ENCODE measurements around the gene KLK8.
"Not testable (repeated sequence)": the region's sequence is repeated elsewhere in the genome, so short reads cannot be mapped to it uniquely, and the experiment has no call there.

Gene KLK8

DNA sequence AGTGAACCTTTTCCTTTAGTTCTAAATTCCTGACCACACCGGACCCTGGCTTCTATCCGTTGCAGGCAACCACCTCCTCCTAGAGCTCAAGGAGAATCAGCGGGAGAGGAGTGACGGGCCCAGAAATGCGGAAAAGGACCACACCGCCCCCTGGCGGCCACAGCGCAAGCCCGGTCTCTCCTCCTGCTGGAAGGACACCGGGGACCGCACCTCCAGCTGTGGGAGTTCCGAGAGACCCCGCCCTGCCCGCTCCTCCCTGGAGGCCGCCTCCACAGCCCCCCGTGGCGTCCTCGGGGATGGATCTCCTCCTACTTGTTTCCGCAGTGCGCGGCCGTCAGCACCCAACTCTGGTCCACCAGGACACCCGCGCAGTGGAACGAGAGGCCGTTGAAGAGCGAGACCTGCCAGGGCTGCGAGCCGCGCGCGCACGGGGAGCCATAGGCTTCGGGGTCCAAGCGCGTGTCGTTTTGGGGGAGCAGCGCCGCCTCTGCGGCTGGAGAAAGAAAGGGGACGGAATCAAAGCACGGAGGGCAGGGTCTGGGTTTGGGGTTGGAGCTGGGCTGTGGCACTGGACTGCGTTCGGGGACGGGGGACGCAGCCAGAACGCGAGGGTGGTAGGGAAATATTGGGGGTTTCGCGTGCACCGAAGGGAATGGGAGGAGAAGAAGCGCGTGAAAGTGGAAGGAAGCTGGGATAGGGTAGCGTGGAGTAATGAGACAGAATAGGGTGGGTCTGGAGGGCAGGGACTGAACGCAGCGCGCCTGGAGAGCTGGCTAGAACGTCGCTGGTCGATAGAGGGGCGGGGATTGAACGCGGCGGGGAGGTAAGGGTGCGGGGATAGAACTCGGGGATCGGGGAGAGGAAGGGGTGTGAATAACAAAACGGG, 15.6 kb upstream of the KLK8 start:
- DNase-seq (ENCODE audit: low spot score), result peak; percentile 13

DNA sequence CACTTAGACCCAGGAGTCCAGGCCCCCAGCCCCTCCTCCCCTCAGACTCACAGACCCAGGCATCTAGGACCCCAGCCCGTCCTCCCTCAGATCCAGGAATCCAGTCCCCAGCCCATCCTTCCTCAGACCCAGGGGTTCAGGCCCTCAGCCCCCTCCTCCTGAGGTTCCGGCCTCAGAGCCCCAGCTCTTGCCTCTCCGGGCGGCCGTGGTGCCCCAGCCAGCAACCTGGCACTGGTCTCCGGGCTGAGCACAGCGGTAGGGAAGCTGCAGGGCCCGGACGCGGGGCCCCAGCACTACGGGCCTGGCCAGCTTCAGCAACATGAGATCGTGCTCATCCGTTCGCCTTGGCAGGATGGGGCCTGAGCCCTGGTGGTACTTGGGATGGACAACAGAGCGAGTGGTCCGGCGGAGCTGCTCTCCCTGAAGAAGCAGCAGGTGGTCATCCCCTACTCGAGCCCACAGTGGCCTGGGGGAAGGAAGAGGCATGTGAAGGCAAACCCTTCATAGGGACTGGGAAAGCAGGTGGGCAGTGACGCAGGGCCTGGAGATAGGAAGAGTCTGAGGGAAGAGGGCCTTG, 14.4 kb upstream of the KLK8 start:
- DNase-seq (ENCODE audit: low spot score), result no peak

DNA sequence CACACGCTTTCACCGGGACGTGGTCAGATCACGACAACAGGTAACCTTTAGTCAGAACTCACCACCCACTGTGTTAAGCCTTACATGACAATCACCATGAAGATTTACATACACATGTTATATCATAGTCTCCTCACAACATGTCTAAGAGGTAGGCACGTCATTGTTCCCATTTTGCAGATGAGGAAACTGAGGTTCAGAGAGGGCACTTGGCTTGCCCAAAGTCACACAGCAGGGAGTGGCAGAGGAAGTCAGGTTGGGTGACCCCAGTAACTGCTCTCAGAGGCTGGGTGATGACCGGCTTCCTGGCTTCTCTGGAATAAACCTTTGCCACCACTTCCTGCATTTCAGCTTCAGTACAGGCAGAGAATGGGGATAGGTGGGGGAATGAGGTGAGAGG, 12.8 kb upstream of the KLK8 start:
- no peak for DNase-seq (ENCODE audit: low spot score)

DNA sequence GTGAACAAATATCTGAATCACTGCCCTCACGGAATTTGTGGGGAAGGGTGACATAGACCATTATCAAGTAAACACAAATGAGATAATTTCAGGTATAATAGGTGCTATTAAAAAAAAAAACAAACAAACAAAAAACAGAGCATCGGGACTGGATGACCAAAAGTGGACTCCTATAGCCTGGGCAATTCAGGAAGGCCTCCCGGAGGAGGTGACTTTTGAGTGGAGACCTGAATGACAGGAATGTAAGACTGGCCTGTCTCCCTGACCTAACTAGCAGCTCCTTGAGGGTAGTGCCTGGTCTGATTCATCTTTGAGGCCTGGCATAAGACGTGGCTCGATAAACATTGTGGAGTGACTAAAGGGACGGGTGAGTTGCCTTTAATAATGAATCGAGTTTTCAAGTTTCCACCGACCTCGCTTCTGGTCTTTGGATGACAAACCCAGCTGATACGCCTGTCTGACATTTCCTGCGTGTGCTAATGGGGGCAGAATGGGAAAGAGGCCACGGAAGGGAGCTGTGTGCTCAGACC, 11.3 kb upstream of the KLK8 start:
- DNase-seq (ENCODE audit: low spot score), result no peak

DNA sequence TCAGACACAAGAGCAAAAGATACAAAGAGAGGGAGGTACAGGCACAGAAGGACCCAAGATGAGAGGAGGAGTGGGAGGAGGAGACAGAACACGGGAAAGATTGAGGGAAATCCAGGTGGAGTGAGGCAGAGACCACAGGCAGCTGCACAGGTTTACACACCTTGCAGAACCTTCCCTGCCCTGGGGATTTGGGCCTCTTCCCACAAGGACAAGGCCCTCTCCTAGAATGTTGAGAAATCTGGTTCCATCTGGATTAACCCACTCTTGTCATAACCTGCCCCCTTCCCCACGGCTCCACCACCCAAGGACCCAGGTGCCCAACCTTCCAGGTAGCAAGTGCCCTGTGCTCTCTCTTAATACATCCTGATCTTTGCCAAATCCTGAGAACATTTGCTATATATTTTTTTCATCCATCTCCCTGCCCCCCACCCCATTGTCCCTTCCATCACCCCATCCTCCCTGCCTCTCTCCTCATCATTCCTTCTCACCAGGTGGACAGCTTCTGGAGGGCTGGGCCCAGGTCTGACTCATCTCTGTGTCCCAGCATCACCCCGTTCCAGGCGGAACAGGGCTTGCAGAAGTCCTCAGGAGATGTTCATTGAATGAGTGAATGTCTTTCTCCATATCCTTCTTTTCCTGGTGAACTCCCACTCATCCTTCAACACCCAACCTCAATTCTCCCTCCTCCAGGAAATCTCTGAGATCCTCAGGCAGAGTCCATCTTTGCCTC, 8.8 kb upstream of the KLK8 start:
- no peak for DNase-seq (ENCODE audit: low spot score)

DNA sequence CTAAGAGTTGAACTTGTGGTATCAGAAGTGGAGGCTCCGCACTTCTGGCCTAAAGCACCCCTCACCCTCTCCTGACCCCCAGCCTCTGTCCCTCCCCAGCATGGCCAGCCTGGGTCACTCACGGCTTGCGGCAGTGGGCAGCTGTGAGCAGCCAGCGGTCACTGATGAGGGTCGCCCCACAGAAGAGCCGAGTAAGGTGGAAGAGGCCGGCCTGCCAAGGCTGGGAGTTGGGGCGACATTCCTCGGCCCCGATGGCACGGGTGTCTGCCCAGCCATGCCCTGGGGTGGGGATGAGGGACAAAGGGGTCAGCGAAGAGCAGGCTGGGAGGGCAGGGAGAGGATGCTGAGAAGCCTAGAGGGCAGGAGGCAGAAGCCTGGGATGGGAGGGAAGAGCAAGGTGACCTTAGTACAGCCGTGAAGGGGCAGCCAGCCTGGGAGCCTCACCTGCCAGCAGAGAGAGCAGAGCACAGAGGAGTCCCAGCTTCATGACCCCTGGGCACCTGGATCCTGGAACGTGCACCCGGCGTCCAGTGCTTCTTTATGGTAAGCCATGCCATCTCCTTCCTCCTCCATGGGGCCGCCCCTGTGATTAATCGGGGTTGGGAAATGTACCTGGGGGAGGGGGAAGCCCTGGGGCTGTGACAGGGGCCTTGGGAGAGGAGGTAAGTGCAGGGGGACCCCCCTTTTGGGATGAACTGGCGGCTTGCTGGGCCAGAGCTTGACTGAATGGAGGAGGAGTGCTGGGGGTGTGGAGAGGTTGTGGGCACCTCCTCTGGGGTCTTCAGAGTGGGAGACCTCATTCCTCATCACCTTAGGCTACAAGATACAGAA, 7.9 kb upstream of the KLK8 start:
- DNase-seq (ENCODE audit: low spot score), result no peak

DNA sequence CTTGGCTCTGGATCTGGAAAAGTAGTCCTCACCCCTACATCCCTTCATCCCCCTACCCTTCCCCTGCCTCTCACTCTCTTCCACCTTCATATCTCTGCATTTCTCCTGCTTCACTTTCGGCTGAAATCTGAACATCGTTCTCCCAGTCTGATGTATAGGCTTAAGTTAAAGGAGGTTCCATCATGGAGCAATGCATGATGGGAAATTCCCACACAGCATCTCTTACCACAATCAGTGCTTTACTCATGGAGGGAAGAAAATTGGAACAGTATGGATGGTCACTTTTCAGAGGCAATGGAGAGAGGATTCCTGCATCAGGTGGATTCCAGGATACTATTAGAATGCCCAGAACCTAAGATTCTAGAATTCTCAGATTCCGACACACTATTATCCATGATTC, 6.1 kb upstream of the KLK8 start:
- no peak for DNase-seq (ENCODE audit: low spot score)

DNA sequence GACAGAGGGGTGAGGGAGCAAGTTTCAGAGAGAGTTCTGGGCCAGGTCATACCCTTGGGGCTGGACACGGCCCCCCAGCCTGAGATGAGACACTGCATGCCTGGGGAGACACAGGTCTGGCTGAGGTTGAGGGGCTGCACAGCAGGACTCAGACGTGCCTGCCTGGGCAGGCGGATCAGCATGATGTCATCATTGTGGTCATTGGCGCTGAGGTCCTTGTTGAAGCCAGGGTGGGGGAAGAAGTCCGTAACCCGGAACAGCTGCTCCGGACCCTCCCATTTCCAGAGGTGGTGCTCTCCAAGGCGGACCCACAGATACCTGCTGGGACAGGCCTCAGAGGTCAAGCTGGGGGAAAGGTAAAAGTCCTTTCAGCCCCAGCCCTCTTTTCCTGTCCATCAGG, 5.0 kb upstream of the KLK8 start:
- DNase-seq (ENCODE audit: low spot score), result no peak

DNA sequence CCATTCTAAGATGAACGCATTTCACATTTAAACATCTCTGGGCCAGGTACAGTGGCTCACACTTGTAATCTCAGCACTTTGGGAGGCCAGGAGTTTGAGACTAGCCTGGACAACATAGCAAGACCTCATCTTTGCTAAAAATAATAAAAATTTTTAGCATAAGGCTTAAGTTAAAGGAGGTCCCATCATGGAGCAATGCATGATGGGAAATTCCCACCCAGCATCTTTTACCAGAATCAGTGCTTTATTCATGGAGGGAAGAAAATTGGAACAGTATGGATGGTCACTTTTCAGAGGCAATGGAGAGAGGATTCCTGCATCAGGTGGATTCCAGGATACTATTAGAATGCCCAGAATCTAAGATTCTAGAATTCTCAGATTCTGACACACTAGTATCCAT, 3.8 kb upstream of the KLK8 start:
- no peak for DNase-seq (ENCODE audit: low spot score)

DNA sequence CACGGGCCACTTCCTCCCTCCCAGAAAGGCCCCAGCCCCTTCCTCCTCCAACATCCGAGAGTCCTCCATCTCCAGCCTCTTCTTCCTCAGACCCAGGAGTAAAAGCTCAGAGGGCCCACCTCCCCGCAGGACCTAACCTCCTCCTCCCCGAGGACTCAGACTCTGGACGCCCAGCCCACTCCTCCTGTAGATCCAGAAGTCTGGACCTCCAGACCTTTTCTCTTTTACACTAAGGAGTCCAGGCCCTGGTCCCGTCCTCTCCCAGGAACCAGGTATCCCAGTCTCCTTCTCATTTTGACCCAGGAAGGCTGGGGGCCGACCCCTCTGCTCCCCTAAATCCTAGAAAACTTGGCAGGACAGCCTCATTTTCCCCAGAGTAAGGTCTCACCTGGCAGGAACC, 1.9 kb upstream of the KLK8 start:
- DNase-seq (ENCODE audit: low spot score), result no peak

DNA sequence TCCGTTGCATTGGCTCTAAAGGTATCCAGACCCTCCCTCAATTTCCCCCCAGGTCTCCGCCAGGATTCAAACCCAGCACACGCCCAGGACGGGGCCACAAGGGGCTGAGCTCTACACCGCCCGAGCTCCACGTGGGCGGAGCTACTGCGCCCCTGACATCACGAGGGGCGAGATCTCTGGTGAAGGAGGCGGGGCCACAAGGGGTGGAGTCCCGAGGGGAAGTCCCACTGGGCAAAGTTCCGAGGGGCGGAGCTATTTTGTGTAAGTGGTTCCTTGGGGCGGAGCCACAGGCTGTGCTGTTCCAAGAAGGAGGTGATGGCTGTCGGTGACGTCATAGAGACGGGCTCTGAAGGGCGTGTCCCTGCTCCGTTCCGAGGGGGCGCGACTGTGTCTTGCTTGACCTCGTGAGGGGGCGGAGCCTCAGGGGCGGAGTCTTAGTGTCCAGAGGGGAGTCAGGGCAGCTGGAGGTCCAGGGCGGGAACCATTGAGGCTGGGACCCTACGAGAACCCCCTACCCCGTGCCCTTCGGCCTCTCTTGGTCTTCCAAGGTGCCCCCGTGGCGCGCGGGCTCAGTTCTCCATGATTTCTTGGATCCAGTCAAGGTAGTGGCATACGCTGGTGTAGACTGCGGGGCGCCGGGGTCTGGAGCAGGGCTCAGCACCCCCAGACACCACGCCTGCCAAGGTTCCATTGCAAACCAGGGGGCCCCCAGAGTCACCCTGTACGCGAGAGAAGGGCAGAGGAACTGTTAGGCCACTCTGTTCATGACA, 1.3 kb upstream of the KLK8 start:
- no peak for DNase-seq (ENCODE audit: low spot score)

DNA sequence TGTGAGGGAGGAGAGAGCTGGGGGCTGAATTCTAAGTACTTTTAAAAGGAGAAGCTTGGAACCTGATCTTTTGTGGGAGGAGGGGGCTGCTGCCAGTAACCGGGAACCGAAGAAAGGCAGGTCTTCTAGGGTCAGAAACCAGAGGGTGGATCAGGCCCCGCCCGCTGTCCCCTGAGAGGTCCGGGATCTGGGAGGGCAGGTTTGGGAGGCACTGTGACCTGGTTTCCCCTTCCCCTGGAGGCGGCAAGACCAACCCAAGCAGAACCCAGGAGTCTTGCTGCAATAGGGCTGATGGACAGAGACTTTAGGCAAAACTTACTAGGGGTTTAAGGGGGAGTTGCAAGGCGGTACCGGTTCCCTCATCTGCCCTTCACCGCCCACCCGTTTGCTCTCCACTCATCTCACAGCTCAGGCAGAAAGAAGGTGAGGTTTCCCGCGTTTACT, 707 bp upstream of the KLK8 start:
- no peak for DNase-seq (ENCODE audit: low spot score)

DNA sequence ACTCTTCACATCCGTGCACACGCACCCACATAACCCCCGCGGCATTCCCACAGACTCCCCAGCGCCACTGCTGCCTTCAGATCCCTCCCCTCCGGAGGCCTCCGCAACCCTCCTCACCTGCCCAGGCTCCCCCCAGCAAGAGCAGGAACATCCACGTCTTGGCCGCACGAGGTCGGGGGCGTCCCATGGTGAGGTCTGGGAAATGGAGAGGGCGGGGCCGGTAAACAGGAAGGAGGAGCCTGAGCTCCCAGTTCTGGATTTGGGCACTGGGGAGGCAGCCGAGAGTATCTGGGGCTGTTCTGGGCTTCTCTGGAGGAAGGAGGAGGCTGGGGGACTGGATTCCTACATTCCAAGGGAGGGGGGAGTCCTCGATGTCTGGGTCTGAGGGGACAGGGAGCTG, 423 bp downstream of the KLK8 start:
- no peak for DNase-seq (ENCODE audit: low spot score)

DNA sequence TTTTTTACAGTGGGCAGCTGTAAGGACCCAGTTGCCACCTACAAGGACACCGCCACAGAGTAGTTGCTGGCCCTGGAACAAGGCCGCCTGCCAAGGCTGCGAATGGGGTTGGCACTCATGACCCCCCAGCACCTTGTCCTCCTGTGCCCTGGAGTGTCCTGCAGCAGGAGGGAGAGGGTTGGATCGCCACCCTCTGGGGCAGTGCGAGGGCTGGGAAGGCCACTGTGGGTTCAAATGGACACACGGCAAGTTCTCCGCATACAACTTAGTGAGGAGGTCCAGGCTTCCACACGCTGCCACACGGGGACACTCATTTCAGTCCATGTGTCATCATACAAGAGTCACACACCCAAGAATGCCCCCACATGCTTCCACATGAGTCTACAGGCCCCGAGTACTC, 978 bp downstream of the KLK8 start:
- no peak for DNase-seq (ENCODE audit: low spot score)

DNA sequence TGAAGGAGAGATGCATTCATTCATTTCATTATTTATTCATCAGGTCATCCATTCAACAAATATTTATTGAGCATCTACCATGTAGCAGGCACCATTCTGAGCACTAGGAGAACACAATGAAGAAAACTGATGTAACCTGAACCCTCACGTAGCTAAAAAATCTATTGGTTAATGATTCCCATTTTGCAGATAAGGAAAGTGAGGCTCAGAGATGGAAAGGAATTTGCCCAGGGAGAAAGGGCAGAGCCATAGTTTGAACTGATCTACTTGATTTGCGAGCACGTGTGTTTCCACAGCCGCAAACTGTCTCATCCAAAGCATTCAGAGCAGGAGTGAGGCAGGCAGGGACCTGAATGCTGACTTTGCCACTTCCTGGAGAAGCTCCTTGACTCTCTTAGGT, 2.7 kb downstream of the KLK8 start:
- no peak for DNase-seq (ENCODE audit: low spot score)

DNA sequence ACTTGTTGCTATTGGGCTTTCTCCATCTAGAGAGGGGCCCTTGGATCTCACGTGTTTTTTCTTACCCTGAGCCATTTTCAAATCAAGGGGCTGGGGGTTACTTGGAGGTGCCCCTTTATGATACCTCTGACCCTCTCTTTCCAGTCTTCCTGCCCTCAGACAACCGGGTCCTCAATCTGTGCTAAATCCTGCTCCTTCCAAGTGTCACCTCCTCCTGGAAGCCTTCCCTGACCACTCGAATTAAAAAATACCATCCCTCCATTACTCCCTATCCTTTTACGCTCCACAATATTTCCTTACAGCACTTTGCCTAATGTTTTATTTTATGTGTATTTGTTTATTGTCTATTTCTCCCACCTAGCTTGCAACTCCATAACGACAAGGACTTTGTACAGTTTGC, 3.3 kb downstream of the KLK8 start:
- no peak for DNase-seq (ENCODE audit: low spot score)

DNA sequence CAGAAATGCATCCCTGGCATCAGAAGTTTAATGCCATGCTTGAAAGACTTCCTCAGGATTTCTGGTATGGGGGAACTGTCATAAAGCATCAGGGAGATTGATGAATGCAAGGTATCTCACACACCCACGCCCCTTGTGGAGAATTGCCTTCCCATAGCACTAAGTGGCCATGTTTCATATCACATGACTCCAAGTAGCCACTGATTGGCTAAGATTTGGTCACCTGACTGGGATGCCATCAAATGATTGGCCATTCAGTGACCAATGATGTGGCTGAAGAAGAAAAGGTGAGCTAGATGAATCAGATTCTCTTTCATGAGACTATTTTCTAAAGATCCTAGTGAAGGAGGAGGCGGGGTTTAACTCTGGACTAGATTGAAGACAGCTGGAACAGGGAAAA, 7.3 kb downstream of the KLK8 start:
- DNase-seq (ENCODE audit: low spot score), result no peak

DNA sequence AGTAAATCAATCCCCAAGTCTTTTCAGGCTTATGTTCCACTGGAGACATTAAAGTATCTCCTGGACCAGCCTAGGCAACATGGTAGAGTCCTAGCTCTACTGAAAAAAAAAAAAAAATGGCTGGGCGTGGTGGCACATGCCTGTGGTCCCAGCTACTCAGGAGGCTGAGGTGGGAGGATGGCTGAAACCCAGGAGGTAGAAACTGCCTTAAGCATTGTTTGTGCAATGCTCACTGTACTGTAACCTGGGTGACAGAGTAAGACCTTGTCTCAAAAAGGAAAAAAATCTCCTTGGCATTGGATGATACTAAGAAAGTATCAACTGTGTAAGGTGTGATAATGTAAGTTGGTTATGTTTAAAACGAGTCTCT, 8.8 kb downstream of the KLK8 start:
- no peak for DNase-seq (ENCODE audit: low spot score)

DNA sequence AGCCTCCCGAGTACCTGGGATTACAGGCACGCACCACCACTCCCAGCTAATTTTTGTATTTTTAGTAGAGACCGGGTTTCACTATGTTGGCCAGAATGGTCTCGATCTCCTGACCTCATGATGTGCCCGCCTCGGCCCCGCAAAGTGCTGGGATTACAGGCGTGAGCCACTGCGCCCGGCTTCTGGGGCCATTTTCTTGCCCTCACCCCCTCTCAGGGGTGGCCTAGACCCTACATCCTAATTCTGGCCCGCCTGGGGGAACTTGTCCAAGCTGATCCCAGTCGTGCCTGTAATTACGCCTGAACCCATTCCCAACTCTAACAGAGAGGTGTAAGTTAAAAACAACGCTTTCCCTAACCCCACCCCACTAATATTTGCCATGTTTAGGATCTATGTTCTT, 17.0 kb downstream of the KLK8 start:
- DNase-seq (ENCODE audit: low spot score), result not testable (repeated sequence)

DNA sequence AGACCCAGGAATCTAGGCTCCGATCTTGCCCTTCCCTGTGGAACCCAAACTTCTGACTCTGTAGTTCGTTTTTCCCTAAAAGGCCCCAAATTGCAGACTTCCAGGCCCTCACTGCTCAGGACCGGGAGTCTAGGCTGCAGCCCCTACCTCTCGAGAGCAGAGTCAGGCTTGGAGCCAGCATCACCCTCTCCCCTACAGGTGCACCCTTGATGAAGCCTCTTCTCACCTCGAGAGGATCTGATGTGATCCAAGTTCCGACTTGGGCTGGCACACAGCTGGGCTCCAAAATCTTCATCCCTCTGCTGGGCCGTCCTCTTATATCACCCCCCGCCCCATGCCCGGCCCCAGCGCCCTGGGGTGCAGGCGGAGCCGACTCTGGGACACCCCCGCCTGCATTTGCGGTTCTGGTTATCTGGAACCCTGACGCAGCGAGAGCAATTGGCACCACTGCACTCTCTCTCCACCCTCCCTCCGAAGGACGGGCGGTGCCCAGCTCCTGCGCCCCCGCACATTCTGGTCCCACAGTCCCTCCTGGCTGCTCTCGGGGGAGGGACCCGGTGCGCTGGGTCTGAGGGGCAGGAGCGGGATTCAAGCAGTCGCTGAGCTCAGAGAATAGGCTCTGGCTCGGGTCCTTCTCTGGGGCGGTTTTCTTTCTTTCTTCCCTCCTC, 17.6 kb downstream of the KLK8 start, which contains the start of gene KLK7:
TSS of gene KLK7 (minus strand) at position 293 of the 668 bp plus-strand sequence. CDS start 1,518 bp downstream, outside the sequence.
- DNase-seq (ENCODE audit: low spot score), result no peak

DNA sequence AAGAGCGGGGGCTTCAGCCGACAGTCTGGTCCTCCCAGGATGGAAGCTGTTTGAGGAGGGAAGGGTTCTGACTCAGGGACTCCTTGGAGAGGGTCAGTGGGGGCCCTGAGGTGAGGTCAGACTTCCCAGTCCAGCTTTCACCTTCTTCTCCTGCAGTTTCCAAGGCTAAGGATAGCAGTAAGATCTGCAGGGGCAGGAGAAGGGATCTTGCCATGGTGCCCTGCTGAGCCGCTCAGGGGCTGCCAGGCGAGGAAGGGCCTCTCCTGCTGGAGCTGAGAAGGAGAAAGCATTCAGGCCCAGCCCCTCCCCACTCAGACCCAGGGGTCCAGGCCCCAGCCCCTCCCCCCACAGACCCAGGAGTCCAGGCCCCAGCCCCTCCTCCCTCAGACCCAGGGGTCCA, 19.2 kb downstream of the KLK8 start:
- no peak for DNase-seq (ENCODE audit: low spot score)

Measured in AG08395 (cell line).